Neural progenitor cell (in vitro differentiated cells): Measurements from ENCODE around the gene GOLM1.

Source experiments
- EZH2 ChIP-seq: fragments of 200-600 bp; sonication (generic); IDR thresholded peaks from 2 replicates; pipeline ENCODE4 v1.6.1; 2017; ENCODE audit warnings: antibody characterized with exemption, mild to moderate bottlenecking, moderate library complexity
- EZH2phosphoT487 ChIP-seq: fragments of 200-600 bp; sonication (generic); IDR thresholded peaks from 2 replicates; pipeline ENCODE4 v1.6.1; 2017; ENCODE audit warnings: antibody characterized with exemption
- TF ChIP-seq, protein P1 (sequence below): fragments of 200-600 bp; sonication (generic); IDR thresholded peaks from 2 replicates; pipeline ENCODE4 v1.5.1; 2017; ENCODE audit warnings: antibody characterized with exemption, mild to moderate bottlenecking

DNA sequence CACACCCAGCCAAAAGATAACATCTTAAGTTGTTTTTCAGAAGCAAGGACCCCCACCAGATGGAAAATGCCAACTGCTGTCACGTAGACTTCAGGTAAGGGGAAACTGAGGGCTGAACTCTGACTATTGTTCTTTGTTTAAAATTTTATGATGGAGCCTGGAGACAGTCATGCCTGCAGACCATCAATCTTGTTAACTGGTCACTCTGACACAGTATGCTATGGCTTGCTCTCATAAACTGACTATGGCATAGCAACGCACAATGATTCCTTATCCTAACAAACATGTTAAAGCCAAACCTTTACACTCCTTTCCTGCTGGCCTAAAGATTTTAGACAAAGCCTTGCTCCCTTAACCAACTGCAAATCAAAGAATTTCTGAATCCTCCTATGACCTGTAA, 43.6 kb upstream of the GOLM1 start:
- TF ChIP-seq, protein P1, sequence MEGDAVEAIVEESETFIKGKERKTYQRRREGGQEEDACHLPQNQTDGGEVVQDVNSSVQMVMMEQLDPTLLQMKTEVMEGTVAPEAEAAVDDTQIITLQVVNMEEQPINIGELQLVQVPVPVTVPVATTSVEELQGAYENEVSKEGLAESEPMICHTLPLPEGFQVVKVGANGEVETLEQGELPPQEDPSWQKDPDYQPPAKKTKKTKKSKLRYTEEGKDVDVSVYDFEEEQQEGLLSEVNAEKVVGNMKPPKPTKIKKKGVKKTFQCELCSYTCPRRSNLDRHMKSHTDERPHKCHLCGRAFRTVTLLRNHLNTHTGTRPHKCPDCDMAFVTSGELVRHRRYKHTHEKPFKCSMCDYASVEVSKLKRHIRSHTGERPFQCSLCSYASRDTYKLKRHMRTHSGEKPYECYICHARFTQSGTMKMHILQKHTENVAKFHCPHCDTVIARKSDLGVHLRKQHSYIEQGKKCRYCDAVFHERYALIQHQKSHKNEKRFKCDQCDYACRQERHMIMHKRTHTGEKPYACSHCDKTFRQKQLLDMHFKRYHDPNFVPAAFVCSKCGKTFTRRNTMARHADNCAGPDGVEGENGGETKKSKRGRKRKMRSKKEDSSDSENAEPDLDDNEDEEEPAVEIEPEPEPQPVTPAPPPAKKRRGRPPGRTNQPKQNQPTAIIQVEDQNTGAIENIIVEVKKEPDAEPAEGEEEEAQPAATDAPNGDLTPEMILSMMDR = no peak
- TF ChIP-seq EZH2phosphoT487 (no peak), EZH2 (no peak)
